Measurements from ENCODE around the gene WFDC9. TPM values are rescaled to one million over a fixed set of nuclear protein-coding genes. Genes with fewer than 3 reads are reported as not detected.
"Not testable (repeated sequence)": the region's sequence is repeated elsewhere in the genome, so short reads cannot be mapped to it uniquely, and the experiment has no call there.

The WFDC9 gene
- total RNA-seq, 1 donor from 2014 or later: not detected

GRCh38 chr20:45607810-45608209 lies 23.3 kb downstream of the WFDC9 start:
- no peaks in the 10 kb centered on the region for H3K27me3 ChIP-seq (ENCODE audit: control insufficient read depth in 3 of 3, insufficient read depth in 3 of 3, low read length in 3 of 3)
- H3K4me1 ChIP-seq (ENCODE audit: control insufficient read depth in 3 of 3, insufficient read depth in 3 of 3, low read length in 3 of 3): no peaks in the 10 kb centered on the region
- H3K36me3 ChIP-seq (ENCODE audit: control insufficient read depth in 3 of 3, insufficient read depth in 3 of 3, low read length in 3 of 3): no peaks in the 10 kb centered on the region
- no peak overlapping the region for H3K9ac ChIP-seq (ENCODE audit: low read depth in 1 of 3, low read length in 3 of 3)
- no peak overlapping the region for H3K4me3 ChIP-seq (ENCODE audit: low read length in 3 of 3)
- H3K27ac ChIP-seq (ENCODE audit: low read depth, low read length): no peak overlapping the region
- peaks cover 0 to 3% (median 0%) of the 10 kb centered on the region in 3 donors for H3K9me3 ChIP-seq (ENCODE audit: control insufficient read depth in 3 of 3, low read length in 3 of 3)

- Histone ChIP-seq H3K9me3 (ENCODE audit: control insufficient read depth in 3 of 3, low read length in 3 of 3) (no peaks in the 10 kb centered on the region), H3K36me3 (ENCODE audit: control insufficient read depth in 3 of 3, insufficient read depth in 3 of 3, low read length in 3 of 3) (no peaks in the 10 kb centered on the region), H3K4me1 (ENCODE audit: control insufficient read depth in 3 of 3, insufficient read depth in 3 of 3, low read length in 3 of 3) (no peaks in the 10 kb centered on the region), H3K27me3 (ENCODE audit: control insufficient read depth in 3 of 3, insufficient read depth in 3 of 3, low read length in 3 of 3) (peaks cover 0 to 8% (median 0%) of the 10 kb centered on the region in 3 donors), H3K27ac (ENCODE audit: low read depth, low read length) (no peak overlapping the region), H3K9ac (ENCODE audit: low read depth in 1 of 3, low read length in 3 of 3) (no peak overlapping the region), H3K4me3 (ENCODE audit: low read length in 3 of 3) (no peak overlapping the region)
These were observed 35.8 kb downstream of the WFDC9 start for GRCh38 chr20:45595235-45595634.

- Histone ChIP-seq H3K27ac (ENCODE audit: low read depth, low read length) (no peak overlapping the region), H3K9me3 (ENCODE audit: control insufficient read depth in 3 of 3, low read length in 3 of 3) (no peaks in the 10 kb centered on the region), H3K4me1 (ENCODE audit: control insufficient read depth in 3 of 3, insufficient read depth in 3 of 3, low read length in 3 of 3) (no peaks in the 10 kb centered on the region), H3K4me3 (ENCODE audit: low read length in 3 of 3) (no peak overlapping the region), H3K36me3 (ENCODE audit: control insufficient read depth in 3 of 3, insufficient read depth in 3 of 3, low read length in 3 of 3) (no peaks in the 10 kb centered on the region), H3K27me3 (ENCODE audit: control insufficient read depth in 3 of 3, insufficient read depth in 3 of 3, low read length in 3 of 3) (peaks cover 0 to 6% (median 0%) of the 10 kb centered on the region in 3 donors), H3K9ac (ENCODE audit: low read depth in 1 of 3, low read length in 3 of 3) (no peak overlapping the region)
These were observed 37.6 kb downstream of the WFDC9 start for GRCh38 chr20:45593498-45593897.

- peaks cover 0 to 1% (median 0%) of the 10 kb centered on the region in 3 donors for H3K27me3 ChIP-seq (ENCODE audit: control insufficient read depth in 3 of 3, insufficient read depth in 3 of 3, low read length in 3 of 3)
- no peaks in the 10 kb centered on the region for H3K9me3 ChIP-seq (ENCODE audit: control insufficient read depth in 3 of 3, low read length in 3 of 3)
- H3K4me1 ChIP-seq (ENCODE audit: control insufficient read depth in 3 of 3, insufficient read depth in 3 of 3, low read length in 3 of 3): no peaks in the 10 kb centered on the region
- no peak overlapping the region for H3K9ac ChIP-seq (ENCODE audit: low read depth in 1 of 3, low read length in 3 of 3)
- no peaks in the 10 kb centered on the region for H3K36me3 ChIP-seq (ENCODE audit: control insufficient read depth in 3 of 3, insufficient read depth in 3 of 3, low read length in 3 of 3)
- H3K27ac ChIP-seq (ENCODE audit: low read depth, low read length): no peak overlapping the region
- H3K4me3 ChIP-seq (ENCODE audit: low read length in 3 of 3): no peak overlapping the region
These were observed 38.4 kb downstream of the WFDC9 start for GRCh38 chr20:45592574-45593189.

- no peaks in the 10 kb centered on the region for H3K9me3 ChIP-seq (ENCODE audit: control insufficient read depth in 3 of 3, low read length in 3 of 3)
- no peaks in the 10 kb centered on the region for H3K4me1 ChIP-seq (ENCODE audit: control insufficient read depth in 3 of 3, insufficient read depth in 3 of 3, low read length in 3 of 3)
- no peak overlapping the region for H3K9ac ChIP-seq (ENCODE audit: low read depth in 1 of 3, low read length in 3 of 3)
- H3K4me3 ChIP-seq (ENCODE audit: low read length in 3 of 3): no peak overlapping the region
- H3K27ac ChIP-seq (ENCODE audit: low read depth, low read length): no peak overlapping the region
- H3K27me3 ChIP-seq (ENCODE audit: control insufficient read depth in 3 of 3, insufficient read depth in 3 of 3, low read length in 3 of 3): no peaks in the 10 kb centered on the region
- H3K36me3 ChIP-seq (ENCODE audit: control insufficient read depth in 3 of 3, insufficient read depth in 3 of 3, low read length in 3 of 3): no peaks in the 10 kb centered on the region
These were observed 41.4 kb downstream of the WFDC9 start for GRCh38 chr20:45589725-45590124.

- Histone ChIP-seq H3K27me3 (ENCODE audit: control insufficient read depth in 3 of 3, insufficient read depth in 3 of 3, low read length in 3 of 3) (no peaks in the 10 kb centered on the region), H3K4me3 (ENCODE audit: low read length in 3 of 3) (no peak overlapping the region), H3K27ac (ENCODE audit: low read depth, low read length) (no peak overlapping the region), H3K4me1 (ENCODE audit: control insufficient read depth in 3 of 3, insufficient read depth in 3 of 3, low read length in 3 of 3) (no peaks in the 10 kb centered on the region), H3K9me3 (ENCODE audit: control insufficient read depth in 3 of 3, low read length in 3 of 3) (no peaks in the 10 kb centered on the region), H3K36me3 (ENCODE audit: control insufficient read depth in 3 of 3, insufficient read depth in 3 of 3, low read length in 3 of 3) (no peaks in the 10 kb centered on the region), H3K9ac (ENCODE audit: low read depth in 1 of 3, low read length in 3 of 3) (no peak overlapping the region)
These were observed 42.3 kb downstream of the WFDC9 start for GRCh38 chr20:45588800-45589199.

- H3K4me3 ChIP-seq (ENCODE audit: low read length in 3 of 3); H3K36me3 ChIP-seq (ENCODE audit: control insufficient read depth in 3 of 3, insufficient read depth in 3 of 3, low read length in 3 of 3); H3K9ac ChIP-seq (ENCODE audit: low read depth in 1 of 3, low read length in 3 of 3); H3K27ac ChIP-seq (ENCODE audit: low read depth, low read length); H3K9me3 ChIP-seq (ENCODE audit: control insufficient read depth in 3 of 3, low read length in 3 of 3); H3K27me3 ChIP-seq (ENCODE audit: control insufficient read depth in 3 of 3, insufficient read depth in 3 of 3, low read length in 3 of 3); H3K4me1 ChIP-seq (ENCODE audit: control insufficient read depth in 3 of 3, insufficient read depth in 3 of 3, low read length in 3 of 3): not testable (repeated sequence)
These were observed 45.1 kb downstream of the WFDC9 start for GRCh38 chr20:45585986-45586385.

- not testable (repeated sequence) for H3K9ac ChIP-seq (ENCODE audit: low read depth in 1 of 3, low read length in 3 of 3); H3K4me3 ChIP-seq (ENCODE audit: low read length in 3 of 3); H3K36me3 ChIP-seq (ENCODE audit: control insufficient read depth in 3 of 3, insufficient read depth in 3 of 3, low read length in 3 of 3); H3K4me1 ChIP-seq (ENCODE audit: control insufficient read depth in 3 of 3, insufficient read depth in 3 of 3, low read length in 3 of 3); H3K27ac ChIP-seq (ENCODE audit: low read depth, low read length); H3K9me3 ChIP-seq (ENCODE audit: control insufficient read depth in 3 of 3, low read length in 3 of 3); H3K27me3 ChIP-seq (ENCODE audit: control insufficient read depth in 3 of 3, insufficient read depth in 3 of 3, low read length in 3 of 3)
These were observed 46.8 kb downstream of the WFDC9 start for GRCh38 chr20:45584294-45584693.

- Histone ChIP-seq H3K27ac (ENCODE audit: low read depth, low read length) (no peak overlapping the region), H3K36me3 (ENCODE audit: control insufficient read depth in 3 of 3, insufficient read depth in 3 of 3, low read length in 3 of 3) (no peaks in the 10 kb centered on the region), H3K4me3 (ENCODE audit: low read length in 3 of 3) (no peak overlapping the region), H3K9ac (ENCODE audit: low read depth in 1 of 3, low read length in 3 of 3) (no peak overlapping the region), H3K4me1 (ENCODE audit: control insufficient read depth in 3 of 3, insufficient read depth in 3 of 3, low read length in 3 of 3) (no peaks in the 10 kb centered on the region), H3K27me3 (ENCODE audit: control insufficient read depth in 3 of 3, insufficient read depth in 3 of 3, low read length in 3 of 3) (peaks cover 0 to 14% (median 8%) of the 10 kb centered on the region in 3 donors), H3K9me3 (ENCODE audit: control insufficient read depth in 3 of 3, low read length in 3 of 3) (no peaks in the 10 kb centered on the region)
These were observed 47.6 kb downstream of the WFDC9 start for GRCh38 chr20:45583502-45583901.

GRCh38 chr20:45581702-45582101 lies 49.4 kb downstream of the WFDC9 start:
- Histone ChIP-seq H3K4me1 (ENCODE audit: control insufficient read depth in 3 of 3, insufficient read depth in 3 of 3, low read length in 3 of 3) (no peaks in the 10 kb centered on the region), H3K9ac (ENCODE audit: low read depth in 1 of 3, low read length in 3 of 3) (no peak overlapping the region), H3K4me3 (ENCODE audit: low read length in 3 of 3) (no peak overlapping the region), H3K27ac (ENCODE audit: low read depth, low read length) (no peak overlapping the region), H3K27me3 (ENCODE audit: control insufficient read depth in 3 of 3, insufficient read depth in 3 of 3, low read length in 3 of 3) (peaks cover 0 to 14% (median 8%) of the 10 kb centered on the region in 3 donors), H3K9me3 (ENCODE audit: control insufficient read depth in 3 of 3, low read length in 3 of 3) (no peaks in the 10 kb centered on the region), H3K36me3 (ENCODE audit: control insufficient read depth in 3 of 3, insufficient read depth in 3 of 3, low read length in 3 of 3) (no peaks in the 10 kb centered on the region)
